Activated CD4-positive, alpha-beta T cell treated with anti-CD3 and anti-CD28 coated beads, Interleukin-2, Interleukin-6, amounts not matched to agents 100 ng/mL and 50 ng/mL, durations not matched to agents 16 hours and 8 hours (primary cell): ENCODE measurements around the gene CNFN.

ENCODE experiments used
- DNase-seq: peaks from one replicate; pipeline ENCODE4 v3.0.0-alpha.2; 2020

Gene CNFN, protein sequence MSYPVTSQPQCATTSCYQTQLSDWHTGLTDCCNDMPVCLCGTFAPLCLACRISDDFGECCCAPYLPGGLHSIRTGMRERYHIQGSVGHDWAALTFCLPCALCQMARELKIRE

GRCh38 chr19:42389899-42390298, at the start of gene CNFN:
Gene CNFN (minus strand): TSS chr19:42390297. CDS start chr19:42389037, 1,260 bp downstream.
- DNase-seq, result no peak

- DNase-seq, result no peak
Observed at GRCh38 chr19:42436006-42436405, 45.9 kb upstream of the CNFN start.

DNA sequence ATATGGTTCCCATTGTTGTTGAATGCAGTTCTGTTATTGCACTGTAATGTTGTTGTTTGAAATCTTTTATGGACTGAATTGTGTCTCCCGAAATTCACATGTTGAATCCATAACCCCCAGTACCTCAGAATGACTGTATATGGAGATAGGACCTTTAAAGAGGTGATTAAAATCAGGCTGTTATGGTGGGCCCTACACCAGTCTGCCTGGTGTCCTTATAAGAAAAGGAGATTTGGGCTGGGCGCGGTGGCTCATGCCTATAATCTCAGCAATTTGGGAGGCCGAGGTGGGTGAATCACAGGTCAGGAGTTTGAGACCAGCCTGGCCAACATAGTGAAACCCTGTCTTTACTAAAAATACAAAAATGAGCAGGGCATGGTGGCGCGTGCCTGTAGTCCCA, 45.2 kb upstream of the CNFN start:
- DNase-seq, result no peak

- peak; percentile 73 for DNase-seq
Observed at GRCh38 chr19:42433503-42434260, 43.6 kb upstream of the CNFN start.

GRCh38 chr19:42431486-42431885, 41.4 kb upstream of the CNFN start:
- DNase-seq, result no peak

GRCh38 chr19:42428676-42429075, 38.6 kb upstream of the CNFN start:
- no peak for DNase-seq

GRCh38 chr19:42427313-42427712, 37.2 kb upstream of the CNFN start, which contains the start of gene LIPE:
Gene LIPE (minus strand): TSS chr19:42427388. CDS start chr19:42427149, 239 bp downstream.
- DNase-seq, result no peak

DNA sequence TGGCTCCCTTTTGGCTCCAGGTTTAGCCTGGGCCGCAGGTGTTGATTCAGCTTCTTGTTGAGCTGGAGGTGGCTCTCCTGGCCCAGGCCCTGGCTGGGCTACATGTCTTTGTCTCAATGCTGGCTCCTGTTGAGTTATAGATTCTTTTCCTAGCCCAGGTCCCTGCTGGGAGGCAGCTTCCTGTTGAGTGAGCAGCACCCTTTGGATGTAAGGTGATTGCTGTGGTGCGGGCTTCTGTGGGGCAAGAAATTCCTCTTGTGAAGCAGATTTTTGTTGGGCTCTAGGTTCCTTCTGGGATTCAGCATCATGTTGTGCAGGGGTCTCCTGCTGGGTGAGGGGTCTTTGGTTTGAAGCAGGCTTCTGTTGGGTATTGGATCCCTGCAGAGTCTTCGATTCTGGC, 36.5 kb upstream of the CNFN start:
- DNase-seq, result no peak

- no peak for DNase-seq
Observed at GRCh38 chr19:42424712-42425131, 34.6 kb upstream of the CNFN start.

DNA sequence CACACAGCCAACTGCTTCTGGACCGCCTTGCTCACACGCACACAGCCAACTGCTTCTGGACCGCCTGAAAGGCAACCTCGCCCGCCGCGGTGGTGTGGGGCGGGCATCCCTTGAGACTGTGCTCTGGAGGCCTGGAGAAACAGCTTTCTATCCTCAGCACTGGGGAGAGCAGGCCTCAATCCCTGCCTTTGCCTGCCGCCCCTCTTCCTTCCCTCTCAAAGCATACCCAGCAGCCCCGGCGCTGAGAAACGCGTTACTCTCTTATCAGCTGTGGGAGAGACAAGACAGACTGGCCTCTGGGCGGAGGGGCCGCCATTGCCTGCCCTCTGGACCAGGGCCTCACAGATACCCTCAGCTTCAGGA, 34.2 kb upstream of the CNFN start:
- DNase-seq, result no peak

DNA sequence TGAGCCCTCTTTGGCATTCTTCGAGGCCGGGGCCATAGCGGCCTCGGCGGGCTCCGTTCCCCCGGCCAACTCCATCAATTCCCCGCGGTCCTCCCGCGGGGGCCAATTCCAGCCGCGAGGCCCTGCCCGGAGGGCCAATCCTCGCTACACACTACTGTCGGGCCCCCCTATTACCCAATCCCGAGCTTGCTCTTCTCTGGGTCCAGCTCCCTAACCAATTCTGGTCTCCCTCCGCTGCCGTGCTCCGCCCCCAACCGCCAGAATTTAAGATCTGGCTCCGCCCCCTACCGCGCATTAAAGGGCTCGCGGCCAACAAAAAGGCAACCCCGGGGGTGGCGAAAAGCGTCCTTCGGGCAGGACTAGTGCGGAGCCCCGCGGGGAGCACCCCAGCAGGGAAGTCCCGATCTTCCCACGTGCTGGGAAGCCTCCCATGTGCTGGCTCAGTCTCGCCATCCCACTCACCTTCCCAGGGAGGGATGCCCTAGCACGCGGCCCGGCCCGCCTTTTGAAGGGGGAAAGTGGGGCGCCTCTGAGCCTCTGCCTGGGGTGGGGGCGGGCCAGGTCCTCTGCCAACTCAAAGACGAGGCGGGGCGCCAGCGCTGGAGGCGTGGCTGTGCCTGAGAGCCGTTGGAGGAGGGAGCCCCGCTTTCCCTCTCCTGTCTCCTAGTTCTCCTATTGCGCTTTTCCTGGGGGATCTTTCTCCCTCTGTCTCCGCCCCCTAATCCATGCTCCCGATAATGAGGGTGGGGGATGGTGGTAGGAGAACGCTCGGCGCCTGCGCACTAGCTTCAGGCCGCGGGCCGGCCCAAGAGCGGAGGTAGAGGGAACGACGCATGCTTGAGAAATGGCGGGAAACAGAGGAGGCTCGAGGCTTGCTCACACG, 33.6 kb upstream of the CNFN start:
- peak; percentile 95 for DNase-seq

- DNase-seq, result peak; percentile 56
Observed at GRCh38 chr19:42422901-42423461, 32.9 kb upstream of the CNFN start.

DNA sequence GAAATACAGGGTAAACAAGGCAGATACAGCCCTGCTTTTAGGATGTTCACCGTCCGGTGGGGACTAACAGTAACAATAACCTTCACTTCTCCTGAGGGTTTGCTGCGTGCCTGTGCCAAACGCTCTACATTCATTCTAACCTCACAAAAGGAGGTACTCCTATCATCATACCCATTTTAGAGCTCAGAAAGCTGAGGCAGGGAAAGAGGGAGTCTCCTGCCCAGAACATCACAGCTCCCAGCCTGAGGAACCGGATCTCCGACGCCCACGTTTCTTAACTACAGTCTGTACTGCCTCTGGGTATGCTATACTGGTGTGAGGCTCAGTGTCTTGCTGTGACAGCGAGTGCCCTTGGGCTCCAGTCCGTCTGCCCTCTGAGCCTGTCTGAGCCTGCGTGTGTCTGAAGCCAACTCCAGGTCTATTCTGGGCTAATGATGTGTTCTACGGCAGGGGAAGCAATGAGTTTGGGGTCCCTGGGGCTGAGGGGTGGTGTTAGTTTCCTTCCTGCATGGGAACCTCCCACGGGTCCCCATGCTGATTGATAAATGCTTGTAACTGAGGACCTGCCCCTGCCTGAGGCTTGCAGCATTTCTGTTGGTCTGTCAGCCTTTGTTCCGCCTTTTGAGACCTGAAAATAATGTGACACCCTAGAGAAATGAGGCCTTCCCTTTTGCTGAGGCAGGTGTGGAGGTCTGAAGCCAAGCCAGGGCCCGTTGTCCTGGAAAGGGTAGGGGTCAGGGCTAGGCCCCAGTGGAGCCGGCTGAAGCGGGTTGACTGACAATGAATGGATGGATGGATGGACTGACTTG, 32.2 kb upstream of the CNFN start:
- no peak for DNase-seq

DNA sequence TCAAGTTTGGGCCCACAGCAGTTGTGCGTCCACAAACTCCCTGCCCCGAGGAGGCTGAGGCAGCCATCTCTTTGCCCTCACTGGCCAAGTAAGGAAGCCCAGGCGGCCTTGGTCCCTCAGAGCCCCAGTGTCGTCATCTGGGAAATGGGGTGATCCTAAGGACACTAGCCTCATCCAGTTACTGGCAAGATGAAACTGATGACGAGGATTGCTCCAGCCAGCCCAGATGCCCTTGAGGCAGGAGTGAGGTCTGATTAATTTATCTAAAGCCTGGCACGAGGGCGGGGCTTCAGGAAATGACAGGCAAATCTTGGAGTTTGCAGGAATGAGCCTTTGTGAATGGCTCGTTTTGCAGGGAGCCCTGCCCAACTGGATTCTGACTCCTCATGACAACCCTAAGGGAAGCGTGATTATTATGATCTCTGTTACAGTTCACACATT, 31.5 kb upstream of the CNFN start:
- DNase-seq, result no peak

DNA sequence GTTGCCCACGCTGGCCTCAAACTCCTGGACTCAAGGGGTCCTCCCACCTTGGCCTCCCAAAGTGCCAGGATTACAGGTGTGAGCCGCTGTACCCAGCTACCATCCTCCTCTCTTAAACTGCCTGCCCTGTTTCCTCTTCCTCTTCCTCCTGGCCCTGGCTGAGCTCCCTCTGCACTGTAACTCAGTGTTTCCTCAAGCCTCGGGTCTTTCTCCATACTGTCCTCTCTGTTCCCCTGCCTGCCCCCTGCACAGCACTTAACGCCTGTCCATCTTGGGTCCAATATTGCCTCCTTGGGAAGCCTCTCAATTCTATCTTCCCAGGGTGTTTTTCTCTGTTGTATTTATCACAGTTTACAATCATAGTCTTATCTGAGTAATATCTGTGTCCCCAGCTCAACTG, 31.0 kb upstream of the CNFN start:
- no peak for DNase-seq

DNA sequence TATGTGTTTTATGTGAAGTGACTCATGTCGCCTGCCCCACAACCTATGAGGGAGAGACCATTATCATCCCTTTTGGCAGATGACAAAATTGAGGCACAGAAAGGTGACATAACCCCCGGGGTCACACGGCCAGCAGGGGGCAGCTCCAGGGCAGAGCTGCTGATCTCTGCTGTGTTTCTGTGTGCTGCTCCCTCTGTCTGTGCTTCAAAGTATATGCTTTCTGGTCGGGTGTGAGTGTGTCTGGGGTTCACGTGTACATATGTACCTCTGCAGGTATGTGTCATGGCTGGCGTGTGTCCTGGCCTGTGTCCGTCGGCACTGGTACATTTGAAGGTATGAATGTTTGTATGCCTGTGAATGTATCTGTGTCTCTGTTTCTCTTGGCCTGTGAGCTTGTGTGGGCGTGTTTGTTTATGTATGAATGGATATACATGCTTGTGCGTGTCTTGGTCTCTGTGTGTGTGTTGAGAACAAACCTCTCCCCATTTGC, 30.0 kb upstream of the CNFN start:
- DNase-seq, result peak; percentile 85

- DNase-seq, result no peak
Observed at GRCh38 chr19:42419309-42419708, 29.2 kb upstream of the CNFN start.

GRCh38 chr19:42412661-42413076, 22.6 kb upstream of the CNFN start:
- DNase-seq, result no peak

DNA sequence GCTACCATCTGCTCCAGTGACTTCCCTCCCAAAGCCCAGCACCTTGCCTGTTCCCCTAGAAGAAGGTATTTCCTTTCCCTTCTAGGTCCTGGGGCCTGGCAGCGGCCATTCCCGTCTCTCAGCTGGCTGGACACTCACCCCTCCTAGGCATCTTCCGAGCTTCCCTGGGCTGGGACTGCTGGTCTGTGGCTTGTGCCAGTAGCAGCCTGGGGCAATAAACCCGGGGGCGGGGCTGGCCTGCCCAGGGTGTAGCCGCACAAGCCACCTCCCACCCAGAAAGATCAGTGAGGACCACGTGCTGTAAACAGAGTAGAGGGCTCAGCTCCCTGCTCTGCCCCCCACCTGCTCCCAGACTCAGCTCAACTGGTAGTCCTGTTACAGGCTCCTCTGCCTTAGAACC, 22.1 kb upstream of the CNFN start:
- DNase-seq, result no peak

GRCh38 chr19:42411581-42412178, 21.6 kb upstream of the CNFN start:
- no peak for DNase-seq

DNA sequence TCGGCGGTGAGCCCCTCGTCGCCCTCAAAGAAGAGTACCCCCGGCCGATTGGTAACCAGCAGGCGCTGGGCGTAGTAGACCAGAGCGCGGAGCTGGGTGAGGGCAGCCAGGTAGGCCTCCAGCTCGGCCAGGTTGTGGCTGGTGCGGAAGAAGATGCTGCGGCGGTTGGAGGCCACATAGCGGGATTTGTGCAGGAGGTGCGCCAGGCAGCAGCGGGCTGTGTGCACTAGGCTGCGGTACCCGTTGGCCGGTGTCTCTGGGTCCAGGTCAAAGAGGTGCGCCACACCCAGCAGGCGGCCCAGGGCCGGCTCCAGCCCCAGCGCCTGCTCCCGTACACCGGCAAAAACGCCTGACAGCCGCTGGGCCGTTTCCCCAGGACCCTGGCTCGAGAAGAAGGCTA, 20.3 kb upstream of the CNFN start:
- DNase-seq, result no peak

GRCh38 chr19:42409477-42409876, 19.4 kb upstream of the CNFN start:
- no peak for DNase-seq
